Ovary (tissue), 9 donors: Measurements from ENCODE around the gene MCCD1. TPM values are rescaled to one million over a fixed set of nuclear protein-coding genes. Genes with fewer than 3 reads are reported as not detected.

Source experiments
- DNase-seq, 5 donors: peaks; one replicate each; pipeline ENCODE4 v3.0.0-alpha.2; 2019 to 2020
- H3K27ac ChIP-seq, 2 donors: fragments of 200-600 bp; one replicate each; pipeline versions ENCODE4 v1.5.1 to v1.8.0; 2019 to 2022
- H3K27me3 ChIP-seq: fragments of 200-600 bp; one replicate; pipeline ENCODE4 v1.8.0; 2022
- H3K36me3 ChIP-seq: fragments of 200-600 bp; sonication (generic); one replicate; pipeline ENCODE4 v1.5.1; 2019
- H3K4me1 ChIP-seq: one replicate; pipeline ENCODE4 v1.8.1; 2013; ENCODE audit warnings: mild to moderate bottlenecking, moderate library complexity; ENCODE audit not compliant: insufficient read depth
- H3K4me3 ChIP-seq: fragments of 200-600 bp; sonication (generic); one replicate; pipeline ENCODE4 v1.5.1; 2017
- H3K9me3 ChIP-seq, 2 donors: fragments of 200-600 bp in 1 of 2; sonication (generic) in 1 of 2; one replicate each; pipeline versions ENCODE4 v1.5.1 to v1.8.1; 2013 to 2019; ENCODE audit warnings: mild to moderate bottlenecking in 1 of 2, moderate library complexity in 1 of 2
- CTCF ChIP-seq, 3 donors: fragments of 450-650 bp in 2 of 3; fragments of 200-600 bp in 1 of 3; IDR thresholded peaks; one replicate each; pipeline versions ENCODE4 v1.5.1 to v1.8.0; 2016 to 2022; ENCODE audit warnings: antibody characterized with exemption in 3 of 3, mild to moderate bottlenecking in 1 of 3
- EP300 ChIP-seq: sonication (generic); formaldehyde crosslinking; IDR thresholded peaks from one replicate; pipeline ENCODE4 v1.6.1; 2017; ENCODE audit warnings: antibody characterized with exemption
- POLR2A ChIP-seq: fragments of 450-650 bp; IDR thresholded peaks from one replicate; pipeline ENCODE4 v1.6.1; 2017; ENCODE audit warnings: antibody characterized with exemption, mild to moderate bottlenecking, moderate library complexity
- WGBS, 3 donors: extraction: QIAGEN DNeasy Blood & Tissue Kit in 1 of 3; methylation state at CpG; one replicate each; pipeline versions ENCODE4 v1.1.5 to v1.1.7; 2013 to 2017; 5-methylcytosine and 5-hydroxymethylcytosine counted together
- intact Hi-C, 4 donors: fragments of 100-400 bp; cut with DNase I; formaldehyde crosslinking; loops; one replicate each; pipeline versions ENCODE4 v1.11.0 to v1.15.1; 2022 to 2023
- polyA plus RNA-seq, 2 donors: library from polyadenylated mRNA; stranded (reverse); fragments of 200-250 nt in 1 of 2; fragments of 350-450 nt in 1 of 2; fragmentation: Illumina TruSeq in 1 of 2; extraction: RNeasy Lipid Tissue Mini Kit (QIAGEN cat#74804) in 1 of 2; gene quantifications; one replicate each; pipeline ENCODE4 v1.2.3, GENCODE V29; 2013 to 2014
- total RNA-seq, 7 donors: library from RNA; depleted of rRNA in 2 of 7; stranded (reverse); fragments of >200 nt in 2 of 7; fragmentation: NEBNext Ultra II Directional in 3 of 7; extraction: Animal tissue kit (Norgen Biotek cat#: 25700) in 3 of 7; gene quantifications; one replicate each; pipeline versions ENCODE4 v1.1.0 to v1.2.4, GENCODE V29; 2016 to 2023
- donor health status: DM: no; HTN: no; CAD: no; lungs with moderate emphysema.
- donor health status: DM: no; HTN: no; CAD: no.
- donor health status: Bipolar disorder and iron deficiency.
- donor health status: DM: yes; HTN: yes; CAD: no.
- donor health status: DM: no; HTN: no; CAD: no.
- donor health status: DM: yes; HTN: yes; CAD: no.

MCCD1 gene
- total and polyA plus RNA-seq, 9 donors, result not detected

DNA sequence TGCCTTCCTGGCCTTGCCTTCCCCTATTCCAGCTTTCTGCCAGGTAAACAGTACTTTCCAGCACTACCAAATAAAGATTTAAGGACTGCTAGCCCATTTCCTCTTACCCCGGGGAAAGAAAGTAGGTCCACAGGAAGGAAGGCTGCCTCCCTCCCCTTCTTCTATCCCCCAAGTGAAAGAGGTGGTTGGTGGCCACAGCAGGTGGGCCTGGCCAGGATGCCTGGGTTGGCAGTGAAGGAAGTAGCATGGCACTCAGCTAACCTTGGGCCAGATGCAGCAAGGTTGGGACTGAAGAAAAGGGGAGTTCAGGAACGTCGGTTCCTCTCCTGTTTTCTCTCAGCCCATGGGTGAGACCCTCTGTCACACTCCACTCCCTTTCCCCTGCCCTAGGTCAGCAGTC is 27.5 kb downstream of the MCCD1 start:
- Histone ChIP-seq H3K27me3 (no peaks in the 10 kb centered on the region), H3K4me1 (no peaks in the 10 kb centered on the region), H3K36me3 (no peaks in the 10 kb centered on the region), H3K9me3 (no peaks in the 10 kb centered on the region), H3K4me3 (no peak overlapping the region), H3K27ac (no peak overlapping the region)
- peak in 1 of 5 donors; percentile 7 for DNase-seq
- TF ChIP-seq CTCF (IDR thresholded peaks at IDR 0.05) (no peak), POLR2A (no peak), EP300 (no peak)
- 76 to 78% (median 76%) methylated on average over 3 of the region's 3 CpGs for WGBS, 3 donors
- intact Hi-C loops, result no loop called here

- intact Hi-C loops, result no loop called here
- H3K27ac ChIP-seq, result no peak overlapping the region
These were observed 28.9 kb downstream of the MCCD1 start for GRCh38 chr6:31557443-31558317.

DNA sequence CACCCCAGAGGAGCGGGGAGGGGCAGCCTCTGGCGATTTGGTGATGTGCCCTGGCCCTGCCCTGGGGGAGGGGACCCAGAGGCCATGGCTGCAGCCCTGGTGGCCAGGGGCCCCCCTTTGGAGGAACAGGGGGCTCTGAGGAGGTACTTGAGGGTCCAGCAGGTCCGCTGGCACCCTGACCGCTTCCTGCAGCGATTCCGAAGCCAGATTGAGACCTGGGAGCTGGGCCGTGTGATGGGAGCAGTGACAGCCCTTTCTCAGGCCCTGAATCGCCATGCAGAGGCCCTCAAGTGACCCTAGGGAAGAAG is 29.5 kb downstream of the MCCD1 start:
- H3K27me3 ChIP-seq, result no peaks in the 10 kb centered on the region
- no peaks in the 10 kb centered on the region for H3K9me3 ChIP-seq
- no peak for TF ChIP-seq POLR2A
- no peak for TF ChIP-seq CTCF (IDR thresholded peaks at IDR 0.05)
- TF ChIP-seq EP300, result no peak
- 82 to 88% (median 84%) methylated on average over 8 of the region's 8 CpGs for WGBS, 3 donors
- DNase-seq, result no peak
- no peaks in the 10 kb centered on the region for H3K4me1 ChIP-seq
- H3K4me3 ChIP-seq, result no peak overlapping the region
- no peaks in the 10 kb centered on the region for H3K36me3 ChIP-seq
- intact Hi-C loops, result no loop called here
- H3K27ac ChIP-seq, result no peak overlapping the region

More at GRCh38 chr6:31557443-31558317, 28.9 kb downstream of the MCCD1 start:
- Histone ChIP-seq H3K4me3 (no peak overlapping the region), H3K4me1 (no peaks in the 10 kb centered on the region), H3K9me3 (no peaks in the 10 kb centered on the region), H3K27me3 (no peaks in the 10 kb centered on the region), H3K36me3 (no peaks in the 10 kb centered on the region)
- no peak for TF ChIP-seq CTCF (IDR thresholded peaks at IDR 0.05)
- no peak for TF ChIP-seq POLR2A
- TF ChIP-seq EP300, result no peak
- DNase-seq, result no peak
- WGBS, 3 donors, result 75 to 78% (median 76%) methylated on average over 24 of the region's 24 CpGs

DNA sequence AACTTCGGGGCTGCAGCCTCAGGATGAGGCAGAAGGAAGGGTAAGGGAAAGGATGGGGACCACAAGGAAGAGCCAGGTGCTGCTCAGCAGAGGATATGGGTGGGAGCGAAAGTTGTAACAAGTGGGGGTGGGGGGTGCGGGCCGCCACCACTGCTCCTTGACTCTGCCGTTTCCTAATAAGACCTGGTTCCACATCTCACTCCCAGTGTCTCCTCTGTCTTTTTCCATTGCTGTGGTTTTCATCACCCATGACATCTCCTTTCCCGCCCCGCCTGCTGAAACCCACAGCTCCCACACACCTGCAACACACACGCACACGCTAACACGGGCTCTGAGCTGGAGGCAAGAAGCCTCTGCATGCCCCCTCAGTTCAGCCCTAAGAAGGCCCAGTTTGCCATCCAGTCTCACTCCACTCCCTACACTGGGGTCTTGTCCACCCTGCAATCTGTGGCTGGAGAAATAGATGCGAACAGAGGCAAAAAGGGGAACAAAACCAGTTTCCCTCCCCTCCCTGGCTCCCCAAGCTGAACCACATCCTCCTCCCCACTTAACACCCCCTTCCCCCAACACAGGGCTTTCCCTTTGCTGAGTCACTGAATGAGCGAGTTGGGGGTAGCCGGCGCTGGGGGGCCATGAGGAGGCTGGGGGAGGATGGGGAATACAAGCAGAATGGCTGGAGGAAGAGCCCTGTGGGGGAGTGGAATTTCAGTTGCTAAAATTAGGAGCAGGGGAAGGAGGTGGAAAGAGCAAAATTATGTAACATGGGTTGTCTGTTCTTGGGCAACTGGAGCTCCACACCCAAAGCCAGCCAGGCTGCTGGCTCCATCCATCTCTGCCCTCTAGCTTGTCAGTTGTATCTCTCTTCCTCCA is 30.1 kb downstream of the MCCD1 start:
- Histone ChIP-seq H3K27me3 (no peaks in the 10 kb centered on the region), H3K27ac (no peak overlapping the region), H3K4me3 (no peak overlapping the region), H3K4me1 (no peaks in the 10 kb centered on the region), H3K9me3 (no peaks in the 10 kb centered on the region), H3K36me3 (no peaks in the 10 kb centered on the region)
- intact Hi-C loops, result no loop called here
- DNase-seq, result no peak
- WGBS, 3 donors, result 70 to 81% (median 77%) methylated on average over 14 of the region's 14 CpGs
- TF ChIP-seq EP300, result no peak
- TF ChIP-seq POLR2A, result no peak
- TF ChIP-seq CTCF (IDR thresholded peaks at IDR 0.05), result no peak
